ENCODE results near the gene ITPR2.

Gene ITPR2

DNA sequence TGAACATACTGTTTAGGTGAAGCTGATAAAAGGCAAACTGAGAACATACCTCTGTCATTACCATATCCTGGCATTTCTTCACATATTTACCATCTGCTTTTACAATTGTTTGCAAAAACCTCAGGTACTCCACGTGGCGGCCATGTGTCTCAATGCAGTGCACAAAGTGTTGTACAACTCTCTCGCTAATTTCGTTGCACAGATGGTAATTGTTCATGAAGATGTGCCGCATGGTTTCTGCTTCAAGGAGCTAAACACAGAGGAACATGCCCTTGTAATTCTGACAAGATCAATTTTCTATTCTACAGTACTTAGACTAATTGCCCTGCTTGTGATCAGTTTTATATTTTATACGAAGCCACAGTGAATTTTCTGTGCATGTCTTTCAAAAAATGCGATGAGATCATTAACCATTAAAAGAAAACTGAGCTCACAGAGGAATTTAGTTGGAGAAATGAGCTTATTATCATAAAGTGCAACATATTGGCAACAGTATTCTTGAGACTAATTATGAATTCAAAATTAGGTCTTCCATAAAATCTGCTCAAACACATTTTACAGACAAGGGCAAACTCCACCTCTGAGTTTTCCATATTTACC lies 233.8 kb downstream of the ITPR2 start:
- DNase-seq (ENCODE audit: extremely low read depth in 1 of 2, low read depth in 1 of 2) = no peak

GRCh38 chr12:26595806-26596205 lies 237.2 kb downstream of the ITPR2 start:
- DNase-seq (ENCODE audit: extremely low read depth in 1 of 2, low read depth in 1 of 2) = no peak

DNA sequence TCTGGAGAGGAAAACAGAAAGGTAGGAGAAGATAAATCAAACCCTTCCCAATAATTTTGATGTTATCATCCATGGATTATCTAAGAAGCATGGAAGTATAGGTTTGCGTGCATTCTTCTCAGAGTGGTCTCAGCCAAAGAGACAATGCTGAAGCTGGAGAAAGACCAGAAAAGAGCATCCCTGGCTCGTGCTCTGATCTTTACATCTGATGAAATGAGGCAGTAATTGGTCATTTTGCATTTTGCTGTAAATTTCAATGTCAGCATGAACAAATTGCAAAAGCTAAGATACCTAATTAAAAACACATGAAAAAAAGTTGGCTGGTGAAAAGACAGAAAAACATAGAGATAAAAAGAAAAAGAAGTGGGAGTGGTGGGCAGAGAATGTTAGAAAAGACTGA lies 252.4 kb downstream of the ITPR2 start:
- DNase-seq (ENCODE audit: extremely low read depth in 1 of 2, low read depth in 1 of 2) = no peak

DNA sequence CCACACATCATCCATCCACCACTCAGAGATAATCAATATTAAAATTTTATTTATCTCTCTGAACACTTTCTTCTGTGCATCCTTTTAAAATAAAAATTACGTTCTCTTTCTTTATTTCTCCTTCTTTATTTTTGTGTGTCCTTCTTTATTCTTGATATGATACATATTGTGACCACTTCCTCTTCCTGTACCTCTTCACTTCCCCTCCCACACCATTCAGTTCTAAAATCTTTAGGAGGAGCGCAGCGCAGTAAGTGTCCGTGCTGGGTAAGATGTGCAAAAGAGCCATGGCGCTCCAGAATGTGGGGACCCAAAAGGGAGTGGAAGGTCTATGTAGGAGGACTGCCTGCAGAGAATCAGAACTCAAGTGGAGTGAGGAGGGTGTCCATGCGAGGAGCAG lies 256.7 kb downstream of the ITPR2 start:
- DNase-seq (ENCODE audit: extremely low read depth in 1 of 2, low read depth in 1 of 2) = no peak

GRCh38 chr12:26573225-26573909 lies 259.6 kb downstream of the ITPR2 start:
- no peak for DNase-seq (ENCODE audit: extremely low read depth in 1 of 2, low read depth in 1 of 2)

- no peak for DNase-seq (ENCODE audit: extremely low read depth in 1 of 2, low read depth in 1 of 2)
Measured at GRCh38 chr12:26572137-26572536, 260.9 kb downstream of the ITPR2 start.

- no peak for DNase-seq (ENCODE audit: extremely low read depth in 1 of 2, low read depth in 1 of 2)
Measured at GRCh38 chr12:26571560-26571959, 261.4 kb downstream of the ITPR2 start.

GRCh38 chr12:26567126-26567525 lies 265.9 kb downstream of the ITPR2 start:
- DNase-seq (ENCODE audit: extremely low read depth in 1 of 2, low read depth in 1 of 2) = no peak

DNA sequence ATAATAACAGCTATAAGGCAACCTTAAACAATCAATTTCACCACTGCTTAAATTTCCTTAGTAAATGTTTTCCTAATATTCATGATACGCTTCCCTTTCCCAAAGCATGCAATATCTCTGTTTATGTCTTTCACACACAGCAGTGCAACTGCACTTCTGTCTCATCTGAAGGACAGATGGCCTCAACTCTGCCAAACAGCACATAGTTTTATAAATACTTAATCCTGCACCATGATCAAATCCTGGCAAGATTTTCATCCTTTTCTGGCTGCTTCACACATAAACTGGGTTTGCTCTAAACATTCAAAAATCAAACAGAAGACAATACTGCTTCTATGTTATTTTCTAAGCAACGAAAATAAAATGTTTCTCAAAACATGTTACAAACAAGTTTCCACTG lies 266.3 kb downstream of the ITPR2 start:
- DNase-seq (ENCODE audit: extremely low read depth in 1 of 2, low read depth in 1 of 2) = no peak

DNA sequence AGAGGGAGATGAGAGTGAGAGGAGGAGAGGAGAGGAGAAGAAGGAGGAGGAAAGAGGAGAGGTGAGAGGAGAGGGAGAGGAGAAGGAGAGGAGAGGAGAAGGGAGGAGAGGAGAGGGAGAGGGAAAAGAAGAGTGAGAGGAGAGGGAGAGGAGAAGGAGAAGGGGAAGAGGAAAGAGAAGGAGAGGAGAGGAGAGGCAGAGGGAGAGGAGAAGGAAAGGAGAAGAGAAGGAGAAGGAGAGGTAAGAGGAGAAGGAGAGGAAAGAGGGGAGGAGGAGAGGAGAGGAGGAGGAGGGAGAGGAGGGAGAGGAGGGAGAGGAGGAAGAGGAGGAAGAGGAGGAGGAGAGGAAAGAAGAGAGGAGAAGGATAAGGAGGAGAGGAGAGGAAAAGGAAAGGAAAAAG lies 266.8 kb downstream of the ITPR2 start:
- DNase-seq (ENCODE audit: extremely low read depth in 1 of 2, low read depth in 1 of 2) = no peak

GRCh38 chr12:26564391-26564790 lies 268.6 kb downstream of the ITPR2 start:
- DNase-seq (ENCODE audit: extremely low read depth in 1 of 2, low read depth in 1 of 2) = no peak

DNA sequence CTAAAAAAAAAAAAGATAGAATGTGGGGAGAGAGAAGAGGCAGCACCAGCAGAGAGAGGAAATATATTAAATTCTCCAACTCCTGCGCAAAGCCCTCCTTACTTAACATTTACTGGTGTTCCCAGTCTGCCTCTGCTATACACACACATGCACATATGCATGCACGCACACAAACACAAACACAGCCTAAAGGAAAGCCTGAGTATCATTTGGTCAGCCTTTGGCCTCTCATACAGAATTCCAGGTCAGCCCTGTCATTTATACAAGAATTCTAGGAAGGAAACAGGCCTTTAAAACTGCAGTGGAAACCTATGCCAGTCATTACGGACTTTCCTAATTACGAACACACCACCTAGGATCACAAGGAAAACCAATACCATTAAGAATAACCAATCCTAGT lies 269.4 kb downstream of the ITPR2 start:
- no peak for DNase-seq (ENCODE audit: extremely low read depth in 1 of 2, low read depth in 1 of 2)

DNA sequence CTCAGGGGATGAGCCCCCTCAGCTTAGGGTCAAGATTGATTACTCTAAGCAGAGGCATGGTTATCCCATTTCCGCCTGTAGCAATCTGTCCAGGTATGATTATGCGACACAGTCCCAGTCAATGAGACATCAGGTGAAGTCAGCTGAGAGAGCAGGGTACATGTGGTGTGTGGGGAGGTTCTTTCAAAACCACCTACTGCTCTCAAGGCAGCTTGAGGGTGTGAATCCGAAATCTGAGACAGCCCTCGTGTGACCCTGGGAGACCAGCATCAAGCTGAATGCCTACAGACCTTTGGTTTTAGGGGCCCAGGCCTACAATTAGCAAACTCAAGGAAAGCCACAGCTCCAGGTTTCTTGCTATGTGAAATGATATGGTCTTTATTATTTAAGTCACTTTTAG lies 275.7 kb downstream of the ITPR2 start:
- DNase-seq (ENCODE audit: extremely low read depth in 1 of 2, low read depth in 1 of 2) = no peak

- no peak for DNase-seq (ENCODE audit: extremely low read depth in 1 of 2, low read depth in 1 of 2)
Measured at GRCh38 chr12:26556916-26557315, 276.1 kb downstream of the ITPR2 start.

- DNase-seq (ENCODE audit: extremely low read depth in 1 of 2, low read depth in 1 of 2) = no peak
Measured at GRCh38 chr12:26555139-26555538, 277.9 kb downstream of the ITPR2 start.

DNA sequence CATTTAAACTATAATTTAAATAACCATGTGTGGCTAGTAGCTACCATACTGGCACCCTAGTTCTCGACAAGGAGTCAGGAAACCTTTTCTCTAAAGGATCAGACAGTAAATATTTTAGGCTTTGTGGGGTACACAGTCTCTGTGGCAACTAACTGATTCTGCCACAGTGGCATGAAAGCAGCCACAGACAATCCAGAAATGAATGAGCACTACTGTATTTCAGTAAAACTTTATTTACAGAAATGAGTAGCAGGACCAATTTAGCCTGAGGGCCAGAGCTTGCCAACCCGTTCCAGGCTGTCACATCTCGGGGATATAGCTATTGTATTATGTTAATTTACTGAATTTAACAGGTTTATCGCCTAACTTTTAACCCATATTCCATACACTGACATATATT lies 278.7 kb downstream of the ITPR2 start:
- no peak for DNase-seq (ENCODE audit: extremely low read depth in 1 of 2, low read depth in 1 of 2)

DNA sequence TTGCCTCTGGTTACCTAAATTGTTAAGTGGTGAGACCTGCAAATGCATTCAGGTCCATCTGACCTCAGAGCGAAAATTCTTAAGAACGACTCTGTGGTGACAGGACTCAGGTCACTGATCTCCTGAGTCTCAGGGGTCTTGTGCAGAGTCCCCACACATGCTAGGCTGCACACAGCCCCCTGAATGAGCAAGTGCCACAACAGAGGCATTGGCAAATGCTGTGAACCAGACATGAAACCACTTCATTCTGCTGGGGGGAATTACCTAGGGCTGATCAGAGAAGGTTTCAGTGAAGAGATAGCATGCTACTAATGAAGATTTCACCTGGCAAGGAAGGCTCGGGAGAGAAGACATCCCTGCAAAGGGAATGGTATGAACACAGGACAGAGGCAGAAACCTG lies 281.6 kb downstream of the ITPR2 start:
- DNase-seq (ENCODE audit: extremely low read depth in 1 of 2, low read depth in 1 of 2) = no peak

DNA sequence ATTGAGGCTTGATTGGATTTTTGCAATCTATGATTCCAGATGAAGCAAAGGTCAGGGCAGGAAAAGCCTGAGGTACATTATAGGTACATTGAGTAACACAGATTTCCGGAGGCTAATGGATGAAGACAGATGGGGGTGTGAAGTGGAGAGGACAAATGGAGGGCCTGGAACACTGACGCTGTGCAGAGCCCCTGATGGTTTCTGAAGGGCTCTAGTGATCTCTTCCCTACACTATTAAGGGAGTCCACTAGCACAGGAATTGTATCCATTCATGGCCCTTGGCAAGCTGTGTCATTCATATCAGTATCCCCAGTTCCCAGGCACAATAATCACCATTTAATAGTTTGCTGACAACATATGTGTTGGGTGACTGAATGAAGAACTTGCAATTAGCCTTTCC lies 284.8 kb downstream of the ITPR2 start:
- DNase-seq (ENCODE audit: extremely low read depth in 1 of 2, low read depth in 1 of 2) = no peak

GRCh38 chr12:26546535-26547314 lies 286.3 kb downstream of the ITPR2 start:
- DNase-seq (ENCODE audit: extremely low read depth in 1 of 2, low read depth in 1 of 2) = no peak

- no peak for DNase-seq (ENCODE audit: extremely low read depth in 1 of 2, low read depth in 1 of 2)
Measured at GRCh38 chr12:26539131-26539530, 293.9 kb downstream of the ITPR2 start.

GRCh38 chr12:26537651-26538050 lies 295.3 kb downstream of the ITPR2 start:
- DNase-seq (ENCODE audit: extremely low read depth in 1 of 2, low read depth in 1 of 2) = no peak

GRCh38 chr12:26537126-26537525 lies 295.9 kb downstream of the ITPR2 start:
- DNase-seq (ENCODE audit: extremely low read depth in 1 of 2, low read depth in 1 of 2) = no peak

Measured in stimulated activated CD8-positive, alpha-beta memory T cell treated with anti-CD3 and anti-CD28 coated beads, Interleukin-7, amount 100 ng/mL, for 48 hours (primary cell).